ENCODE data around the gene TXNL4A.

- TF ChIP-seq CTCF (IDR thresholded peaks at IDR 0.05) = no peak
- TF ChIP-seq POLR2A (IDR thresholded peaks at IDR 0.05) = no peak
Observed at GRCh38 chr18:80012714-80013113, 24.4 kb upstream of the TXNL4A start.

Measured in esophagus squamous epithelium (tissue), 4 donors.